Omental fat pad (tissue), 4 donors: ENCODE results near the gene C1QTNF5. TPM values are rescaled to one million over a fixed set of nuclear protein-coding genes. Genes with fewer than 3 reads are reported as not detected.

ENCODE experiments used
- ATAC-seq: fragments of 150-250 bp; one replicate; pipeline ENCODE4 v1.9.1; 2016; ENCODE audit warnings: mild to moderate bottlenecking, moderate library complexity; ENCODE audit not compliant: low FRiP score
- DNase-seq: peaks from one replicate; pipeline ENCODE4 v3.0.0-alpha.2; 2019; ENCODE audit warnings: low spot score
- CTCF ChIP-seq, 3 donors: fragments of 450-650 bp; IDR thresholded peaks; one replicate each; pipeline ENCODE4 v1.5.1; 2016 to 2017; ENCODE audit warnings: antibody characterized with exemption in 3 of 3, mild to moderate bottlenecking in 3 of 3, moderate library complexity in 2 of 3
- total RNA-seq, 4 donors: library from RNA; depleted of rRNA; stranded (reverse); fragments of >200 nt; gene quantifications; one replicate each; pipeline ENCODE4 v1.1.0, GENCODE V29; 2016

The C1QTNF5 gene
- total RNA-seq, 4 donors from 2014 or later: 18.0 to 74.2 (median 35.5) TPM

- DNase-seq (no peak), ATAC-seq (peak; percentile 24)
- TF ChIP-seq CTCF (IDR thresholded peaks at IDR 0.05): no peak
Measured at GRCh38 chr11:119366690-119367620, 26.3 kb upstream of the C1QTNF5 start.

- ATAC-seq (no peak), DNase-seq (no peak)
- TF ChIP-seq CTCF (IDR thresholded peaks at IDR 0.05): no peak
Measured at GRCh38 chr11:119365071-119365591, 24.4 kb upstream of the C1QTNF5 start.

- ATAC-seq: no peak
- no peak for DNase-seq
Measured at GRCh38 chr11:119363851-119364590, 23.3 kb upstream of the C1QTNF5 start.

GRCh38 chr11:119363081-119363850, 22.6 kb upstream of the C1QTNF5 start:
- no peak for ATAC-seq
- TF ChIP-seq CTCF (IDR thresholded peaks at IDR 0.05): no peak
- DNase-seq: no peak

More at GRCh38 chr11:119363851-119364590, 23.3 kb upstream of the C1QTNF5 start:
- no peak for TF ChIP-seq CTCF (IDR thresholded peaks at IDR 0.05)

- ATAC-seq (no peak), DNase-seq (no peak)
- TF ChIP-seq CTCF (IDR thresholded peaks at IDR 0.05): no peak
Measured at GRCh38 chr11:119362741-119363080, 22.0 kb upstream of the C1QTNF5 start.

GRCh38 chr11:119361941-119362725, 21.4 kb upstream of the C1QTNF5 start:
- TF ChIP-seq CTCF (IDR thresholded peaks at IDR 0.05): no peak
- DNase-seq (no peak), ATAC-seq (no peak)
